Measurements from ENCODE around the gene CXCR6. TPM values are rescaled to one million over a fixed set of nuclear protein-coding genes. Genes with fewer than 3 reads are reported as not detected.

The CXCR6 gene
- total RNA-seq, 1 donor from 2014 or later: not detected

GRCh38 chr3:45929042-45929679, 14.1 kb upstream of the CXCR6 start:
- H3K4me1 ChIP-seq: no peaks in the 10 kb centered on the region
- no peaks in the 10 kb centered on the region for H3K4me1 Mint-ChIP-seq
- H3K4me3 ChIP-seq: no peak overlapping the region
- no peak overlapping the region for H3K9ac ChIP-seq
- H4K20me1 ChIP-seq (ENCODE audit: low read depth): no peaks in the 10 kb centered on the region
- H3K4me2 ChIP-seq: no peak overlapping the region
- H3F3A ChIP-seq (ENCODE audit: low read depth): no peaks in the 10 kb centered on the region
- no peak overlapping the region for H3K4me3 Mint-ChIP-seq
- peaks cover 3% of the 10 kb centered on the region for H3K27me3 Mint-ChIP-seq (ENCODE audit: insufficient read depth, low read depth)
- H3K27ac Mint-ChIP-seq: peak overlapping the region; percentile 79
- H3K27ac ChIP-seq: no peak overlapping the region
- peaks cover 6% of the 10 kb centered on the region for H3K36me3 ChIP-seq
- H3K79me2 ChIP-seq (ENCODE audit: low read depth): no peaks in the 10 kb centered on the region
- no peak overlapping the region for H2AFZ ChIP-seq (replicated peaks)
- peak; percentile 57 for DNase-seq (ENCODE audit: low spot score)
- H3K27me3 ChIP-seq: no peaks in the 10 kb centered on the region
- TF ChIP-seq CTCF (IDR thresholded peaks at IDR 0.05) (peak; percentile 68), EZH2 (IDR thresholded peaks at IDR 0.05) (no peak), EZH2phosphoT487 (IDR thresholded peaks at IDR 0.05) (no peak)
- H3K9me3 ChIP-seq (ENCODE audit: low read depth): no peaks in the 10 kb centered on the region
- peaks cover 37% of the 10 kb centered on the region for H3K36me3 Mint-ChIP-seq
- H3K9me3 Mint-ChIP-seq: no peaks in the 10 kb centered on the region

- no peak for DNase-seq (ENCODE audit: low spot score)
- Histone ChIP-seq H3K79me2 (ENCODE audit: low read depth) (no peaks in the 10 kb centered on the region), H3K4me2 (no peak overlapping the region), H3K36me3 (peaks cover 6% of the 10 kb centered on the region), H3K9me3 (ENCODE audit: low read depth) (no peaks in the 10 kb centered on the region), H3K27me3 (no peaks in the 10 kb centered on the region), H4K20me1 (ENCODE audit: low read depth) (no peaks in the 10 kb centered on the region), H2AFZ (replicated peaks) (no peak overlapping the region), H3F3A (ENCODE audit: low read depth) (no peaks in the 10 kb centered on the region), H3K4me1 (no peaks in the 10 kb centered on the region), H3K4me3 (no peak overlapping the region), H3K27ac (no peak overlapping the region), H3K9ac (no peak overlapping the region)
- H3K9me3 Mint-ChIP-seq: no peaks in the 10 kb centered on the region
- H3K27ac Mint-ChIP-seq: no peak overlapping the region
- peaks cover 3% of the 10 kb centered on the region for H3K27me3 Mint-ChIP-seq (ENCODE audit: insufficient read depth, low read depth)
- no peak overlapping the region for H3K4me3 Mint-ChIP-seq
- peaks cover 45% of the 10 kb centered on the region for H3K36me3 Mint-ChIP-seq
- no peak for TF ChIP-seq CTCF (IDR thresholded peaks at IDR 0.05)
- TF ChIP-seq EZH2phosphoT487 (IDR thresholded peaks at IDR 0.05): no peak
- TF ChIP-seq EZH2 (IDR thresholded peaks at IDR 0.05): no peak
- no peaks in the 10 kb centered on the region for H3K4me1 Mint-ChIP-seq
These were observed 11.8 kb upstream of the CXCR6 start for GRCh38 chr3:45931496-45931895.

- H3K36me3 Mint-ChIP-seq: peaks cover 44% of the 10 kb centered on the region
- Histone ChIP-seq H3K36me3 (peaks cover 6% of the 10 kb centered on the region), H3K4me3 (no peak overlapping the region), H3K4me2 (no peak overlapping the region), H3K9ac (no peak overlapping the region), H3K9me3 (ENCODE audit: low read depth) (no peaks in the 10 kb centered on the region), H2AFZ (replicated peaks) (no peak overlapping the region), H3K79me2 (ENCODE audit: low read depth) (no peaks in the 10 kb centered on the region), H3K27ac (no peak overlapping the region), H3K27me3 (no peaks in the 10 kb centered on the region), H3K4me1 (no peaks in the 10 kb centered on the region), H3F3A (ENCODE audit: low read depth) (no peaks in the 10 kb centered on the region), H4K20me1 (ENCODE audit: low read depth) (no peaks in the 10 kb centered on the region)
- no peak overlapping the region for H3K4me3 Mint-ChIP-seq
- DNase-seq (ENCODE audit: low spot score): no peak
- no peaks in the 10 kb centered on the region for H3K4me1 Mint-ChIP-seq
- TF ChIP-seq CTCF (IDR thresholded peaks at IDR 0.05): no peak
- no peak for TF ChIP-seq EZH2phosphoT487 (IDR thresholded peaks at IDR 0.05)
- TF ChIP-seq EZH2 (IDR thresholded peaks at IDR 0.05): no peak
- H3K9me3 Mint-ChIP-seq: no peaks in the 10 kb centered on the region
- H3K27ac Mint-ChIP-seq: no peak overlapping the region
- peaks cover 3% of the 10 kb centered on the region for H3K27me3 Mint-ChIP-seq (ENCODE audit: insufficient read depth, low read depth)
These were observed 11.2 kb upstream of the CXCR6 start for GRCh38 chr3:45932112-45932511.
